HG03442 (cell line): ENCODE results near the gene IL2RA.

ENCODE experiments used
- ATAC-seq: cut with Tn5 transposase; IDR thresholded peaks from one replicate; pipeline ENCODE4 v1.9.1; 2021; ENCODE audit warnings: mild to moderate bottlenecking, moderate library complexity; ENCODE audit not compliant: unreplicated experiment

Gene IL2RA

DNA sequence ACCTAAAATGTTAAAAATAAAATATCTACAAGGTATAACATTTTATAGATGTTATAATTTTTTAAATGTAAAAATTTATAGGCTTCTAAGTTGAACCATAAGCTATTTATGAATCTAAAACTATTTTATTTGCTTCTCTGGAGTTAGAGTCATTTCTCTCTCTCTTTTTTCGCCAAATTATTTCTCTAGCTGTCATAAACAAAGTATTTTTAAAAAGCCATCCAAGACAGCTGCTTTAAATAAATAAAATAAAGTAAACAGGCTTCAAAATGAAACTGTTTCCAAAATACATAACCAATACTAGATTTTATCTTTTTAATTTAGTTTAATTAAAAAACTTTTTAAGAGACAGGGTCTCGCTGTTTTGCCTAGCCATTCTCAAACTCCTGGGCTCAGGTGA lies 72.4 kb downstream of the IL2RA start:
- no peak for ATAC-seq

DNA sequence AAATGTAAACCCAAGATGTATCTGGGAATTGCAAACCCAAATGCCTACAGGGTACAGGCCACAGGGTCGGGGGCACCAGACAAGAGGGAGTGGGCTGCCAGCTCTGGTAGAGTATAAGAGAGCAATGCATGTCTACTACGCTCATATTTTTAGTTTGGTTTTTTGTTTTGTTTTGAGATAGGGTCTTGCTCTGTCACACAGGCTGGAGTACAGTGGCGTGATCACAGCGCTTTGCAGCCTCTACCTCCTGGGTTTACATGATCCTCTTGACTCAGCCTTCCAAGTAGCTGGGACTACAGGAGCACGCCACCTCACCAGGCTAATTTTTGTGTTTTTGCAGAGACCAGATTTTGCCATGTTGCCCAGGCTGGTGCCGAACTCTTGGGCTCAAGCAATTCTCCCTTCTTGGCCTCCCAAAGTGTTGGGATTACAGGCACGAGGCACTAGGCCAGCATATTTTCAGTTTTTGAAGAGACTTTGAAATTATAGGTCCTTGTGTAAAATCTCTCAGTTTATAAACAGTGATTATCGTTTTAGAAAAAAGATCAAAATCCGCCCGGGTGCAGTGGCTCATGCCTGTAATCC lies 73.7 kb downstream of the IL2RA start:
- ATAC-seq: no peak

DNA sequence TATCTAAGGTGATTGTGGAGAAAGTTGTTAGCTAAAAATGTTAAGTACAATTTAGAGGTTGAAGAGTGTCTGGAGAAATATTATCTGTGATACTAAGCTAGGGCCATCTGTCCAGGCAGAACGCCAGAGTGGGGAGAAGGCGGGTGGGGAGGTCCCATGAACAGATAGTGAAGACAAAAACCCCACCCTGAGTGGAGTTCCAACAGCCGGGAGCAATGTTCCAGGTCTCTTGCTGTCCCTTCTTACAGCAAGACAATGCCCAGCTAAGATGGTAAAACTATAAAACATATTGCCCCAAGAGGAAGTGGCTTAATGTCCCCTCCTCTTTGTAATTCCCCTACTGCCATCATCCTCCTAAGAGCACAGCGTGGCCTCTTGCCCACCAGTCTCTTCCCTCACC lies 74.4 kb downstream of the IL2RA start:
- no peak for ATAC-seq

DNA sequence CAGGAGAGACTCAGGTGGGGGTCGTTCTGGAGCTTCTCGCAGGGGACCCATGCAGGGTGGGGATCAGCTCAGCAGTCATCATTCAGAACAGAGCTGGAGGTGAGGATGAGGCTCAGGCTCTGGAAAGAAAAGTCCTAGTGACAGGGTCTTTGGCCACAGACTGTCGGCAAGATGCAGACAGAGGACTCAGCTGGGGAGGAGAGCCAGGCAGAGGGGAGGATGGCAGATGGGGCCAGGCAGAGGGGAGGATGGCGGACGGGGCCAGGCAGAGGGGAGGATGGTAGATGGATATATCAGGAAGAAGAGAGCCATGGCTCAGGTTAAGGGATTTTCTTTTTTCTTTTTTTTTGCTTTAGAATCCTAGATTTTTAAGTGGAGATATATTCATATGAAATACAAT lies 77.1 kb downstream of the IL2RA start:
- ATAC-seq: no peak

DNA sequence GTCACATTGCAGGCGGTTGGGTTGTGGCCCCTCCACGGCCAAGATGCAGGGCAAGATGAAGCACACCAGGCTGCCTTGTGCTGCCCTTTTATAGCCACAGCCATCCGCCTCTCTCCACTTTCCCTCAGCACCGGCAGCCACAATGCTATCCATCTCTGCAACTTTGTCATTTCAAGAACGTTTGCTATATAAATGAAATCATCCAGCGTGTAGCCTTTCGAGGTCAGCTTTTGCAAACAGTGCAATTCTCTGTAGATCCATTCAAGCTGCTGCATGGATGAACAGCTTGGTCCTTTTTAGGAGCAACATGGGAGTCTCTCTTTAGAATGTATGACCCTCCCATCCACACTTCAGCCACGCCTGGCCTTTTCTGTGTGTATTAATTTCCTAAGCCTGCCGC lies 78.4 kb downstream of the IL2RA start:
- ATAC-seq: no peak

DNA sequence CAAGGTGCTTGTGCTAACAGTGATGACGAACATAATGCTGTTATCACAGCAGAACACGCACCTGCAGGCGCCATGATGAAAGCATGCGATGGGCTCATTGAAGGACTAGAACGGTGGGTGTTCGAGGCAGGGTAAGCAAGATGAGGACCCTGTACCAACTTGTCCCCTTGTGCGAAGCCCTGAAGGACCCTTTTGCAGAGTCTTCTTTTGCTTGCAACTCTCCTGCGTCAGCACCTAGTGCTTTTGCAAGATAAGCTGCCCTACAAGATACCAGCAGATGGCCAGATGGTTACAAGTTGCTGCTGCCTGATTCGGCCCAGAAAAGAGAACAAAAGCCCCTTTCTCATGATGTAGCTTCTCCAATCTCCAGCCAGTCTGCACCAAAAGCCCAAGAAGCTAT lies 80.6 kb downstream of the IL2RA start:
- no peak for ATAC-seq

DNA sequence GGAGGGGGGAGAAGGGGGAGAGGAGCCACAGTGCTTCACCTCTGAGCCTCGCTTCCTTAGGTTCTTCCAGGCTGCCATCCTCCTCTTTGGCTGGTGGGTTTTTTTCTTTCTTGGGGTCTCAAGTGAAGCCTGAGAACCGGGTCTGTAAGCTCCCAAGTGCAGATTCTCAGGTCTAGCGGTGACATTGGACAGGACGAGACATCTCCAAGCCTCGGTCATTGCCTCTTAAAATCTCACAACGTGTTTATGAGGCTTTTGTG lies 84.0 kb downstream of the IL2RA start:
- ATAC-seq: no peak

DNA sequence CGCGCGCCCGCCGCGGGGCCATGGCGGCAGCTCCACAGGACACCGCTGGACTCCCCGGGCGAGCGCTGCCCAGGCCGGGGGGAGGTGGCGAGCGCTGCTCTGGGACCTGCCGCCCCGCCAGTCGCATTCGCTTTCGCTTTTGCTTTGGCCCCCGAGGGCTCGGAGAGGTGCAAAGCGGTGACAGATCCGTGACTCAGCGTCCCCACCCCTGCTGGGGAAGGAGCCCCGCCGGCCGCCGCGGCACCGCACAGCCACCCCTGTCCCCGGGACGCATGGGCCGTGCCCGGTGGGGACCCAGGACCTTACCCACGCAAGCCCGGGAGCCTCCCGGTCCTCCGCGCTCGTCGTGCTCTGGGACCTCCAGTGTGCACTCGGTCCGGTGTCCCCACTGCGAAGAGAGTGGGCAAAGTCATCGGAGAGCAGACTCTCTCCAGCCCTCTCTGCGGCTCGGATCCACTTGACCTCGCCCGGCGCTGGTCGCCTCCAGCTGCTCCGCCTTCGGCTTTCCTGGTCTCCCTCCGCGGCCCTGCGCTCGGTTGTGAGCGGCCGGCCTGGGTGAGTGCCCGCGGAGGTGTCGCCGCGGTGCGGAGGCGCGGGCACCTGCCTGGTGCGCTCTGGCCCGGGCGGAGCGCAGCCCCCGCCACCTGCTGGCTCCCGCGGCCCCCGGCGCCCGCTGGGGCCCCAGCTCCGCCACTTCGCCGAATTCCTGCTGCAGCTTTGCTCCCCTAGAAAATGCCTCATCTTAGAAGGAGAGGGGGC lies 84.5 kb downstream of the IL2RA start, which contains the start of gene IL15RA:
Gene IL15RA, minus strand, starts transcription at position 73 of the 759 bp plus-strand sequence. Its CDS starts 51 bp downstream, at position 22.
- ATAC-seq: peak; percentile 54

DNA sequence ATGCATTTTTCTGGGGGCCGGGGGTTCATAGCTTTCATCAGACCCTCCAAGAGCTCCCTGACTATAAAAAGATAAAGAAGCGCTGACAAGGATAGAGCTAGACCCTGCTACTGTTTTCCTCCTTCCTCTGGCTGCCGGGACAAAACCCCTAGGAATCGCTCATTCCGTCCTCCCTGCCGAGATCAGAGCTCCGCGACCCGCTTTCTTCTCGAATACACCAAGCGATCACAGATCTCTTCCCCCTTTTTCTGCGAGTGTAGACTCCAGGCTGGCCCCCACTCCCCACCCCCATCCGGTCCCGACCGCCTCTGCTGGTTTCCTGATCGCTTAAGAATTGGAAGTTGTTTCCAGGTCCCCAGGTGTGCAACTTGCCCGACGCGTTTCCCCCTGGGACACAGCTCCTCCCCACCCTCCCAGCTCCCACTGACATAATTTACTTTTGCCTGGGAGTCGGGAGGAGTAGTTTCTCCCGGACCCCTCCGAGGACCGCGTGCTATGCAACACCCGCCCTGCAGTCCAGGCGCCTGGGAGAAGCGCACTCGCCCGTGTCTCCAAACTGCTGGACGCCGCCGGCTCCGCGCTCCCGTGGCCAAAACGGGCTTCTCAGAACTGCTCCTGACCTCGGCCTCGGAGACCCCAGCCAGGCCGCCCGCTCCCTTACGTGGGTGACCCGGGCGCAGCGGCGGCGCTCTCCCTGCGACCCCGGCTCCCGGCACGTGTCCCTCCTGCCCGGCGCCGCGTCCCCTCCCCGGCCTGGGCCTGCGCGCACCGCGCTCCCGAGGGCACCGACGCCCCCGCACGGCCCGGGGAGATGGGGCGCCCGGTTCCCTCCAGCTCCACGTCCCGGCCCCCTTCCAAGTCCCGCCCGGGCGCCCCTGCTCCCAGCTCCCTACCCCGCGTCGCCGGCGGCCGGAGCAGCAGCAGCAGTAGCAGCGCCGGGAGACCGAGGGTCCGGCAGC lies 85.4 kb downstream of the IL2RA start:
- ATAC-seq: peak; percentile 13

DNA sequence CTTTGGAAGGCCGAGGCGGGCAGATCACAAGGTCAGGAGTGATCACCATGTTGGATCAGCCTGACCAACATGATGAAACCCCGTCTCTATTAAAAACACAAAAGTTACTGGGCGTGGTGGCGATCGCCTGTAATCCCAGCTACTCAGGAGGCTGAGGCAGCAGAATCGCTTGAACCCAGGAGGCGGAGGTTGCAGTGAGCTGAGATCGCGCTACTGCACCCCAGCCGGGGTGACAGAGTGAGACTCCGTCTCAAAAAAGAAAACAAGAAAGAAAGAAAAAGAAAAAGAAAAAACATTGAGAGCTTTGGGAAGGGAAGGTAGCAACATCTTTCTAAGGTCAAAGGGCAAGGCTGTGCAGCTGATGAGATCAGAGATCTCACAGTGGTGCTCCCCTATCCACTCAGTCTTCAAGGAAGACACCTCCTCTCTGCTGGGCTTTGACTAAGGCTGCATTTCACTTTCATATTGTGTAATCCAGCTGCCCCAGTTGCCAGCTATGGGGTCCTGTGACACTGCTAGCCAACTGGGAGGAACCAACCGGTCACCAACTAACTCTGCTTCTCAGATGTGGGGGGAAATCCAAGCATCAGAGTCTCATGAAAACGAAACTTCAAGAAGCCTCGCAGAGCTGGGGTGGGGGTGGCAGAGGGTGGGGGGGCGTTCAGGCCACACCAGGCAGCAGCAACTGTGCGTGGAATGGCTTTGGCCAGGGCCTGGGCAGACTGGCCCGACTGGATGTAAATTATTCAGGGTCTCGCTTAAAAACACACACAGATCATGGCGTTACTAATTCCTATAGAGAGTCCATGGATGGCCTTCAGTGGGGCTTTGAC lies 86.3 kb downstream of the IL2RA start:
- peak; percentile 50 for ATAC-seq

DNA sequence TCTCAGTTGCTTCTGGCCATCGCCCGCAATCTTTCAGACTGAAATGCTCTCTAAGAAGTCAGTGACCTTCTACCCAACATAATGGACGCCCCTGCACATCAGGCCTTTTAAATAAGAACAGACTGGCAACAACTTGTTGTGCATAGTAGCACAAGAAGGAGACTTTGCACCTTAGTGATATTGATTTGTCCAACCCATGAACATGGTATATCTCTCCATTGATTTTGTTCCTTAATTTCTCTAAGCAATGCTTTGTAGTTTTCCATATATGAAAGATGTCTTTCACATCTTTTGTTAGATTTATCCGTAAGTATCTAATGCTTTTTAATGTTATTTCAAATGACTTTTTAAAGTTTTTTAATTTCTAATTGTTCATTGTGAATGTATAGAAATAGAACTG lies 89.1 kb downstream of the IL2RA start:
- ATAC-seq: no peak

DNA sequence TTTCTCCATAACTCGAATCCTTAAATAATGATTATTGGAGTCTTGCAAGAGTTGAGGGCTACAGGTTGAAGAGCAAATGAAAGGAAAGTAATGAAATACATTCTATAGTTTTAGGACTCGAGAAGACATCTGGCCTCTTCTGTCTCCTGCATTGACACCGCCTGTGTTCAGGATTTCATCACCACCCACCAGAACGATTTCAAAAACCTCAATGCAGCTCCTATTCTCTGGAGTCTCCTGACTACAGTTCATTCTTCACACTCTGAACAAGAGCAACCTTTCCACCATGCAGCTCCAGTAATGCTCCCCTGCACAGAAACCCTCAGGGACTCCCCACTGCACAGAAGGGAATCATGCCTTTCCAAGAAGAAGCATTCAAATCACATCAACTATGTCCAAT lies 90.3 kb downstream of the IL2RA start:
- ATAC-seq: no peak

DNA sequence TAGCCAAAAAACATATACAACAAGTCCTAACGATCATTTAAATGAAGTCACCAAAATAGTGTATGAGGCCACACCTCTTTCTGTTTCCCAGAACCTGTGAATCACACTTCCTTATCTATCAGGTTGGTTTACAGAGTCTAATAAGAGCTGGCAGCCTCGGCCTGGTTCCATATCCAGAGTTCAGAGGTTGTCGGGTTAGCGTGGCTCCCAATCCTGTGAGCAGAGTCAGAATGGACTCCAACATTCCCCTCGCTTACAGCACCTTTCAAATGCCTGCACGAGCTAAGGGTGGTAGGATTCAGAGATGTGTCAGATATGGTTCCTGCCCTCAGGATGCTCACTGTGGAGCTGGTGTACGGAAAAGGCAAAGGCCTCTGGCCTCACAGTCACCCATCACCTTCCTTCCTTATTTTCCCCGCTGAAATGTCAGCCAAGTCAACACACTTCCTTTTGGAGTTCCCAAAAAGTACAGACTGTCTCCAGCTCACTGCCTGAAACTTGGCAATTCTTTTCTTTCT lies 90.8 kb downstream of the IL2RA start:
- peak; percentile 37 for ATAC-seq

DNA sequence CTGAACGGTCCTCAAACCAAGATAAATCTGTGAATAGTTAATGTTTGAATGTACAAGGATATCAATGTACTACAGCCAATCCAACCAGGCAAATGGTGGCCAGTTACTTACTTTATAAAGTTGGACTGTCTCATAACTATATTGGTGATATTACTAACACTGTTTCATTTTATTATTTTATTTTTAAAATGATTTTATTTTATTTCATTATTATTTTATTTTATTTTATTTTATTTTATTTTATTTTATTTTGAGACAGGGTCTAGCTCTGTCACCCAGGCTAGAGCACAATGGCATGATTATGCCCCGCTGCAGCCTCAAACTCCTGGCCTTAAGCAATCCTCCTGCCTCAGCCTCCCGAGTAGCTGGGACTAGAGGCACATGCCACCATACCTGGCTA lies 91.6 kb downstream of the IL2RA start:
- ATAC-seq: no peak

DNA sequence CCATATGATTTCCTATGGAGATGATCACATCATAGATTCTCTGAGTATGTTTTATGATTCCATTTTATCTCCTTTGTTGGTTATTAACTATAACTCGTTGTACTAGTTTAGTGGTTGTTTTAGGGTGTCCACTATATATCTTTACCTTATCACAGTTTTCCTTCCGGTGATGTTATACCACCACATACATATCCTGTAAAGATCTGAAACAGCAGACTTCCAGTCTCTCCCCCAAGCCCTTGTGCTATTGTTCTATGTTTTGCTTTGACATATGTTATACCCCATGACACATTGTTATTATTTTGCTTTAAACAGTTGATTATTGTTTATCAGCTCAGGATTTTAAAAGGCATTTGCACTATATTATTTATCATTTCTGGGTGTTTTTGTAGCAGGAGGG lies 92.1 kb downstream of the IL2RA start:
- no peak for ATAC-seq

DNA sequence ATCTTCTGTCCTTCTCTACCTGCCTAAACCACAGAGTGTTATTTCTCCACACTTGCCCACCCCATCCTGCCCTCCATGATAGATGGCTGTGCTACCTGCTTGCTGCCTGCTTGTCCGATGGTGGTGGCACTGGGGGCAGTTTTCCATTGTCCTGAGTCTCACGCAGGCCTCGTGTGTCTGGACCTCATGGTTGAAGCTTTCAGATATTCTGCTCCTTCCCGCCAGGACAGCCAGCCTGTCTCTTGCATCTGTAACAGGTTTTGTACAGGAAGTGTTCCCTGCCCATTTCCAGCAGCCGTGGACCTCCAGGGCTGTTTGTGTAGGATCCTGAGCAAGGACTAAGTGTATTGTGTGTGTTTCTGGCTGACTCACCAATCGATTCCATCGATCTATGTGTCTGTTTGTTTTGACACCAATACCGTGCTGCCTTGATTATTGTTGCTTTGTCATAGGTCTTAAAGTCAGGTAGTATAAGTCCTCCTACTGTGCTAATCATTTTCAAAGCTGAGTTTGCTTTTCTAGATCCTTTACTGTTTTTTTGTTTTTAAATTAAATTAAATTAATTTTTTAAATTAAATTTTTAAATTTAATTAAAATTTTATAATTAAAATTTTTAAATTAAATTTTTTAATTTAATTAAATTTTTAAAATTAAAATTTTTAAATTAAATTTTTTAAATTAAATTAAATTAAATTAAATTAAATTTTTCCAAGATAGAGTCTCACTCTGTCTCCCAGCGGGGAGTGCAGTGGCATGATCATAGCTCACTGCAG lies 93.3 kb downstream of the IL2RA start:
- ATAC-seq: no peak

DNA sequence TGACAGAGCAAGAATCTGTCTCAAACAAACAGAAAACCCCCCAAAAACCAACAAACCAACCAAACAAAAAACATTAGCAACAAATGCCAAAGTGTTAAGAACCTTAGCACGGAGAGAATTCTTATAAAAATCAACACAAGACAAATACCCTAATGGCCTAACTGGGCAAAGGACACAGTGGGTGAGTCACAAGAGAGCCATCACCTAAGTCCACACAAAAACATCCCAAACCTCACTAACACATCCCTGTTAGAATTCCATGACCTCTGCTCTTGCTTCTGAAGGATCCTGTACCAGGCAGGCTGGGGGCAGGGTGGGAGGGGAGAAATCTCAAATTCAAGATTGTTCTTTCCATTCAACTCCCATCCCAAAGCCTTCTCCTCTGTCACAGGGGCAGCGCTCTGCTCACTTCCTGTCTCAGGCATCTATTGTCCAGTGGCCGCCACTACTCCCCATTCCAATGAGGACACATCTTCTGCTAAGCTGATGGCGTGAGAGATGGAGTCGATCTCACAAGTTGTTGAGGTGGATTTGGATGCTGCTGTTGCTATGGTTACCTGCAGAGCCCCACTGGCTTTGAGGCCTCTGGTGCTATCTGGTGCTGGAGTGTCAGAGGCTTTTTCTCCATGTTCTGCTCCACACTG lies 94.0 kb downstream of the IL2RA start:
- ATAC-seq: no peak

DNA sequence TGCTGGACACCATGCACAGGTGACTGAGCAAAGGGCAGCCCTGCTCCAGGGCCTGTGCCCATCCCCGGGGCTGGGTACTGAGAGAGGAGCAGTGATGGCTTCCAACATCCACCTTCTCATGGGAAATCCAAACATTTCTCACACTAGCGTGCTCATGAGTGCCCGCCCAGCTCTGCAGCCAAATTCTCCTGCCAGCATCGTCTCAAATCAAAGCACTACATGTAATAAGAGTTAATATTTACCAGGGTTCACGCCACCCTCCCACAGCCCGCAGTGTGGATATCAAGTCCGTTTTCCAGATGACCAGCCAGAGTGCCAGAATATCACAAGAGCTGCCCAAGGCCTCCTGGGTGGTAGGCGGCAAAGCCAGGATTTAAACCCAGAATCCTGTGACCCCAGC lies 96.9 kb downstream of the IL2RA start:
- no peak for ATAC-seq

DNA sequence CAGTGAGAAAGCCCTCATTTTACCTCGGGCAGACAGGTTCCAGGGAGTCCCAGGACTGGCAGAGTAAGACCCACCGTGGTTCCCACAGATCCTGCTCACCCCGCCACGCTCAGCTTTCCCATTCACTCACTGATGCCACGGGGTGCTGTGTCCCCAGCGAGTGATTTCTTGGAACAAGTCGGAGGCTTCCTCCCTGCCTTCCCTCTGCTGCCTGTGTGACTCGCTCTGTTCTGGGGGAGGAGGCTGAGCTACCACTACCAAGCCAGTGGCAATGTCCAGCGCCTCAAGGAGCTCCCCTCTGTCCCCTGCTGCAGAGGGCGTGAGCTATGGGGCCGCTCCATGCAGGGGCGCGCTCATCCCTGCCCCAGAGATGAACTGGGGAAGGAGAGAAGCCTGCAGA lies 97.4 kb downstream of the IL2RA start:
- ATAC-seq: no peak

DNA sequence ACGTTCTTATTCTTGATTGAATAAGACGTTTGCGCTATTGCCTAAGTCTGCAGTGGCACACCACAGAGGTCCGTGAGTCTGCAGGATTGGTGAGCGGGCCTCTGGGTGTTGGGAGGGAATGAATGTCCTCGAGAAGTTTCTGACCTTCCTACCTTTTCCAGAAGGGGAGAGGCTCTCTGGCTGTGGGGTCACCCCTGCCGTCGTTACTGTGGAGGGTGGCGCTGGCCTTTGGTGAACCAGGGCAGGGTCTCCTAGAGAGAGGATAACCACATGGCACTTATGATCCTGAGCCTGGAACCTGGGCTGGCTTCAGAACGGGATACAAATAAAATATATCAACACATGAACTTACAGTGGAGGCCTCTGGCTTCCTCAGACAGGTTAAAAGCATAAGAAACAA lies 98.6 kb downstream of the IL2RA start:
- no peak for ATAC-seq
